ENCODE measurements around the gene C6orf120. TPM values are rescaled to one million over a fixed set of nuclear protein-coding genes. Genes with fewer than 3 reads are reported as not detected.

The C6orf120 gene
- total and polyA plus RNA-seq, 2 of the 13 experiments (the other 11 are each of a cell fraction or from before 2014, with no cell fraction given): 21.7 to 29.9 TPM

DNA sequence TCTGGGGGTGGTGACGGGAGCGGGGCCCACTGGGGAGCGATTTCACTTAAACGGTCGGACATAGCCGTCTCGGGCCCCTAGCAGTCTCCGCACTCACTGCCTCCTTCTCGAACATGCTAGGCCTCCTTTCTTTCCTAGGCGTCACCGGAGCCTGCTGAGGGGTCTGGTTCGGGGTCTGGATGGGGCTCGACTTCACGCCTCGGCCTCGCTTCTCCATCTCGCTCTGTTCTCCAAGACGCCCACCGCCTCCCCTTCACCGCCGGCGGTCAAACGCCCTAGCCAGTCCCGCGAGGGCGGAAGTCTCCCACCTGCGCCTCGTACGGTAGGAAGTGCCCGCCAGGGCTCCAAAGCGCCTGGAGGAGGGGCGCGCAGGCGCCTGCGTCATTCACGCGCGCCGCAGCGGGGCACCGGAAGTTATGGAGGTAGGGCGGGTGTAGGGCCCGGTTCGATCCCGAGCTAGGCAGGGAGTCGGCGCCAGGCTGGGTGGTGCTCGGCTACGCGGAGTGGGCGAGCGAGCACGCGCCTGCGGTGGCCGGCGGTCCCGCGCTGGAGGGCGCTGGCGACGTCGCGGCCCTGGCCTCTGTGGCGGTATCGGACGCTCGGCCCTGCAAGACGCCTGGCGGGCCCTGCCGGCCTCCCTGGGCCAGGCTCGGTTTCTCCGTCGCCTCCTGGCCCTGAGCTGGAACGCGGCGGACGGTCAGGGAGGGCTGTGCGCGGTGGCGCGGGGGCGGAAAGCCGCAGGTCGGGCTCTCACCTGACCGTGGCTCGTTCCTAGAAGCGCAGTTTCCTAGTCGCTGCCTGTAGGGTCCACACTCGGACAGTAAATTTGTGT lies 49.5 kb downstream of the C6orf120 start, which contains the start of the genes DYNLT2 and ERMARD (continued):
- TF ChIP-seq KLF11 (CRISPR knock-in tag; IDR thresholded peaks at IDR 0.05) (peak; percentile 86; the same call in 1 of the 2 replicates), JDP2 (CRISPR knock-in tag; IDR thresholded peaks at IDR 0.05; ENCODE audit: borderline replicate concordance) (peak; percentile 18; the same call in 1 of the 2 replicates), ZNF891 (CRISPR knock-in tag; IDR thresholded peaks at IDR 0.05) (peak; percentile 99), ATF7-NPFF (CRISPR knock-in tag; IDR thresholded peaks at IDR 0.05; ENCODE audit: low read depth) (peak; percentile 99), FOXO1 (CRISPR knock-in tag; IDR thresholded peaks at IDR 0.05) (peak; percentile 47), NRL (CRISPR knock-in tag; IDR thresholded peaks at IDR 0.05; ENCODE audit: borderline replicate concordance) (peak; percentile 98), ARNT2 (CRISPR knock-in tag; IDR thresholded peaks at IDR 0.05; ENCODE audit: low read depth) (peak; percentile 99), POLR2A (IDR thresholded peaks at IDR 0.05; ENCODE audit: insufficient read depth in 1 of 2, low read depth in 2 of 2, low read length in 2 of 2) (peak; percentile 90 to 99), ZNF337 (CRISPR knock-in tag; IDR thresholded peaks at IDR 0.05; ENCODE audit: borderline replicate concordance, low read depth) (peak; percentile 94; the same call in 1 of the 2 replicates), ARID3A (IDR thresholded peaks at IDR 0.05; ENCODE audit: low read depth, low read length) (peak; percentile 26; the same call in 1 of the 2 replicates), ZNF280B (CRISPR knock-in tag; IDR thresholded peaks at IDR 0.05; ENCODE audit: borderline replicate concordance) (peak; percentile 74), NFKB2 (CRISPR knock-in tag; IDR thresholded peaks at IDR 0.05; ENCODE audit: borderline replicate concordance) (peak; percentile 98; the same call in 1 of the 2 replicates), ARID2 (CRISPR knock-in tag; IDR thresholded peaks at IDR 0.05; ENCODE audit: borderline replicate concordance) (peak; percentile 91)
- TF ChIP-seq, protein P1, sequence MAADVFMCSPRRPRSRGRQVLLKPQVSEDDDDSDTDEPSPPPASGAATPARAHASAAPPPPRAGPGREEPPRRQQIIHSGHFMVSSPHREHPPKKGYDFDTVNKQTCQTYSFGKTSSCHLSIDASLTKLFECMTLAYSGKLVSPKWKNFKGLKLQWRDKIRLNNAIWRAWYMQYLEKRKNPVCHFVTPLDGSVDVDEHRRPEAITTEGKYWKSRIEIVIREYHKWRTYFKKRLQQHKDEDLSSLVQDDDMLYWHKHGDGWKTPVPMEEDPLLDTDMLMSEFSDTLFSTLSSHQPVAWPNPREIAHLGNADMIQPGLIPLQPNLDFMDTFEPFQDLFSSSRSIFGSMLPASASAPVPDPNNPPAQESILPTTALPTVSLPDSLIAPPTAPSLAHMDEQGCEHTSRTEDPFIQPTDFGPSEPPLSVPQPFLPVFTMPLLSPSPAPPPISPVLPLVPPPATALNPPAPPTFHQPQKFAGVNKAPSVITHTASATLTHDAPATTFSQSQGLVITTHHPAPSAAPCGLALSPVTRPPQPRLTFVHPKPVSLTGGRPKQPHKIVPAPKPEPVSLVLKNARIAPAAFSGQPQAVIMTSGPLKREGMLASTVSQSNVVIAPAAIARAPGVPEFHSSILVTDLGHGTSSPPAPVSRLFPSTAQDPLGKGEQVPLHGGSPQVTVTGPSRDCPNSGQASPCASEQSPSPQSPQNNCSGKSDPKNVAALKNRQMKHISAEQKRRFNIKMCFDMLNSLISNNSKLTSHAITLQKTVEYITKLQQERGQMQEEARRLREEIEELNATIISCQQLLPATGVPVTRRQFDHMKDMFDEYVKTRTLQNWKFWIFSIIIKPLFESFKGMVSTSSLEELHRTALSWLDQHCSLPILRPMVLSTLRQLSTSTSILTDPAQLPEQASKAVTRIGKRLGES (CRISPR knock-in tag; IDR thresholded peaks at IDR 0.05; ENCODE audit: borderline replicate concordance): no peak
- TF ChIP-seq, protein P2, sequence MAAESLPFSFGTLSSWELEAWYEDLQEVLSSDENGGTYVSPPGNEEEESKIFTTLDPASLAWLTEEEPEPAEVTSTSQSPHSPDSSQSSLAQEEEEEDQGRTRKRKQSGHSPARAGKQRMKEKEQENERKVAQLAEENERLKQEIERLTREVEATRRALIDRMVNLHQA (CRISPR knock-in tag; IDR thresholded peaks at IDR 0.05): peak; percentile 86; the same call in 1 of the 2 replicates
- TF ChIP-seq, protein P3, sequence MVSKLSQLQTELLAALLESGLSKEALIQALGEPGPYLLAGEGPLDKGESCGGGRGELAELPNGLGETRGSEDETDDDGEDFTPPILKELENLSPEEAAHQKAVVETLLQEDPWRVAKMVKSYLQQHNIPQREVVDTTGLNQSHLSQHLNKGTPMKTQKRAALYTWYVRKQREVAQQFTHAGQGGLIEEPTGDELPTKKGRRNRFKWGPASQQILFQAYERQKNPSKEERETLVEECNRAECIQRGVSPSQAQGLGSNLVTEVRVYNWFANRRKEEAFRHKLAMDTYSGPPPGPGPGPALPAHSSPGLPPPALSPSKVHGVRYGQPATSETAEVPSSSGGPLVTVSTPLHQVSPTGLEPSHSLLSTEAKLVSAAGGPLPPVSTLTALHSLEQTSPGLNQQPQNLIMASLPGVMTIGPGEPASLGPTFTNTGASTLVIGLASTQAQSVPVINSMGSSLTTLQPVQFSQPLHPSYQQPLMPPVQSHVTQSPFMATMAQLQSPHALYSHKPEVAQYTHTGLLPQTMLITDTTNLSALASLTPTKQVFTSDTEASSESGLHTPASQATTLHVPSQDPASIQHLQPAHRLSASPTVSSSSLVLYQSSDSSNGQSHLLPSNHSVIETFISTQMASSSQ (IDR thresholded peaks at IDR 0.05; ENCODE audit: low read depth): no peak; the same call in 1 of the 2 replicates
- TF ChIP-seq, protein P3 (CRISPR knock-in tag; IDR thresholded peaks at IDR 0.05; ENCODE audit: borderline replicate concordance): peak; percentile 67; the same call in 1 of the 2 replicates
